Stimulated activated CD4-positive, alpha-beta T cell treated with anti-CD3 and anti-CD28 coated beads, Interleukin-12 subunit alpha, Interleukin-12 subunit beta, amount 100 ng/mL, for 48 hours (primary cell): Measurements from ENCODE around the gene ACTMAP.
A peak's percentile ranks its signal among the peaks of the same experiment; 100 is the strongest.
"Not testable (repeated sequence)": the region's sequence is repeated elsewhere in the genome, so short reads cannot be mapped to it uniquely, and the experiment has no call there.

Experiments
- DNase-seq, 3 donors: peaks; one replicate each; pipeline ENCODE4 v3.0.0-alpha.2; 2020; ENCODE audit warnings: low read depth in 2 of 3, low spot score in 1 of 3

The ACTMAP gene

DNA sequence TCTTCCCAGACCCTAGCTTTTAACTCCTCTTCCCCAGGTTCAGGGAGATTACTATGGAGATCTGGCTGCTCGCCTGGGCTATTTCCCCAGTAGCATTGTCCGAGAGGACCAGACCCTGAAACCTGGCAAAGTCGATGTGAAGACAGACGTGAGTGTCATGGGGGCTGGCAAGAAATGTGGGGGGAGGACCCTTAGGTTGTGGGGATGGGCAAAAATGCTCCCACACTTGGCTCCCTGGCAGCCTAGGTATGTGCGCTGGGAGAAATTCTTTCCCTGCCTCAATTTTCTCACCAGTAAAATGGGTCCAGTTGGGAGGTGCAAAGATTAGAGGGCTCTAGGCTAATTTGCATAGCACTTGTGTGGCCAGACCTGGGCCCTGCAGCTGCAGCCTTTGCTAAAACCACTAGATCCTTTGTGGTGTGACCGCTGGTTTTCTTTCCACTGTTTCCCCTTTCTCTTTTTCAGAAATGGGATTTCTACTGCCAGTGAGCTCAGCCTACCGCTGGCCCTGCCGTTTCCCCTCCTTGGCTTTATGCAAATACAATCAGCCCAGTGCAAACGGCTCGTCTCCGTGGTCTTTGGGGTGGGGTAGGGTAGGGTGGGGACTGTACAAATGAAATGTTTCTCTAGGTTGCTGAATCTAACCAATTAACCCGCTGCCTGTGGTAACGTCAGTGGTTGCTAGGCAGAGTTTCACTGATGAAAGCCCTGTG is 26.8 kb upstream of the ACTMAP start:
- DNase-seq: peak; percentile 79 to 92 (median 89)

DNA sequence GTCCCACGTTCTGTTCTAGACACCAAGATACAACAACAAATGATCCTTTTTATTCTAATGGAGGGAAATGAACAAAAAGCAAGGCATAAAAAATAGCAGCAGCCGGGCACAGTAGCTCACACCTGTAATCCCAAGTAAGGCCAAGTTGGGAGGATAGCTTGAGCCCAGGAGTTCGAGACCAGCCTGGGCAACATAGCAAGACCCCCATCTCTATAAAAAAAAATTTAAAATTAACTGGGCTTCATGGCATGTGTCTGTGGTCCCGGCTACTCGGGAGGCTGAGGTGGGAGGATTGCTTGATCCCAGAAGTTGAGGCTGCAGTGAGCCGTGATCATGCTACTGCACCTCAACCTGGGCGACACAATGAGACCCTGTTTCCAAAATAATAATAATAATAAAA is 26.1 kb upstream of the ACTMAP start:
- DNase-seq: no peak

DNA sequence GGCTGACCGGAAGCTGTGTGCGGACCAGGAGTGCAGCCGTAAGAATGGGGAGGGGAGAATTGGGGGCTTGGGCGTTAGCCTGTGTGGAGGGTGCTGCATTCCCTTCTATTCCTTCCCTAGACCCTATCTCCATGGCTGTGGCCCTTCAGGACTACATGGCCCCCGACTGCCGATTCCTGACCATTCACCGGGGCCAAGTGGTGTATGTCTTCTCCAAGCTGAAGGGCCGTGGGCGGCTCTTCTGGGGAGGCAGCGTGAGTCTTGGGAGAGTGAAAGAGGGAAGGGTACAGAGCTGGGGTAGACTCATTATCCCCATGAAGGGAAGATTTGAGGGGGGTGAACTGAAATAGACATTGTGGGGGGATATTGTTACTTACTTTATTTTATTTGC is 25.4 kb upstream of the ACTMAP start:
- DNase-seq: no peak

DNA sequence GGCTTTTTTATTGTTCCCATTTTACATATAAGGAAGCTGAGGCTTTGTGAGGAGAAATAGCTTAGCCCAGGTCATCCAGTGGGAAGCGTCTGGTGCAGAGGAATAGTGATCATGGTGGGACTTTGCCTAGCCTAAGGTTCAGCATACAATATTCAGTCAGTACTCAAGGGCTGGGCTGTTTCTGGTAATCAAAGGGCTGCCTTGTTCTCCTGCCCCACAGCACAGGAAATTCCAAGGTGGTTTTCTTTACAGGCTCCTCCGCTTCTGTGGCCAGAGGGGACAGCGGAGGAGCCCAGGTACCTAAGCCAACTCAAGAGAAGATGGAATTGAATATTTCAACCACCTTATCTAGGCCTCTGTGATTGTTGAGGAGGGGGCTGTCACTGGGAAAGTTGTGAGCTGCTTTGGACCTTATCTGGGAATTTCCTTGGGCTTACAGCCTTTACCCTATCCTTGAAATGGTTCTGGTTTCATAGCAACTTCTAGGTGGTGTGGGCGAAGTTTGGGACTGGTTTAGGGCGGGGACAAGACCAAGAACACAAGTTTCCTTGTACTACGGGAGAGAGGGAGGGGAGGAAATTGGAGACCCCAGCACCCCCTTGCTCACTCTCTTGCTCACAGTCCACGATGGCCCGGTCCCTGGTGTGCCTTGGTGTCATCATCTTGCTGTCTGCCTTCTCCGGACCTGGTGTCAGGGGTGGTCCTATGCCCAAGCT is 24.8 kb upstream of the ACTMAP start, which contains the start of gene MIA:
TSS of gene MIA (plus strand) at position 606 of the 716 bp plus-strand sequence. CDS start at position 628, 22 bp downstream.
- no peak for DNase-seq

DNA sequence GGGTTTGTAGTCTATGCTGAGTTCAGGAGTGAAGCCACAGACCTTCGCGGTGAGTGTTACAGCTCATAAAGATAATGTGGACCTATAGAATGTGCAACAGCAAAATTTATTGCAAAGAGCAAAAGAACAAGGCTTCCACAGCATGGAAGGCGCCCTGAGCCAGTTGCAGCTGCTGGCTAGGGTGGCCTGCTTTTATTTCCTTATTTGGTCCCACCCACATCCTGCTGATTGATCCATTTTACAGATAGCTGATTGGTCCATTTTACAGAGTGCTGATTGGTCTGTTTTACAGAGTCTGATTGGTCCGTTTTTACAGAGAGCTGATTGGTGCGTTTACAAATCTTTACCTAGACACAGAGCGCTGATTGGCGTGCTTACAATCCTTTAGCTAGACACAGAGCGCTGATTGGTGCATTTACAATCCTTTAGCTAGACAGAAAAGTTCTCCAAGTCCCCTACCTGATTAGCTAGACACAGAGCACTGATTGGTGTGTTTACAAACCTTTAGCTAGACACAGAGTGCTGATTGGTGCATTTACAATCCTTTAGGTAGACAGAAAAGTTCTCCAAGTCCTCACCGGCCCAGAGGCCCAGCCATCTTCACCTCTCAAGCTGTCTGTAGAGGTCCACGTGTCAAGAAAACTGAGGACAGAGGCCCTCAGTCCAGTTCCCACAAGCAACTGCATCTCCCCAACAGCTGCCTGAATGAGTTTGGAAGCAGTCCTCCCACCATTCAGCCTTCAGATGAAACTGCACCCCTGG is 21.0 kb upstream of the ACTMAP start:
- DNase-seq: not testable (repeated sequence)

DNA sequence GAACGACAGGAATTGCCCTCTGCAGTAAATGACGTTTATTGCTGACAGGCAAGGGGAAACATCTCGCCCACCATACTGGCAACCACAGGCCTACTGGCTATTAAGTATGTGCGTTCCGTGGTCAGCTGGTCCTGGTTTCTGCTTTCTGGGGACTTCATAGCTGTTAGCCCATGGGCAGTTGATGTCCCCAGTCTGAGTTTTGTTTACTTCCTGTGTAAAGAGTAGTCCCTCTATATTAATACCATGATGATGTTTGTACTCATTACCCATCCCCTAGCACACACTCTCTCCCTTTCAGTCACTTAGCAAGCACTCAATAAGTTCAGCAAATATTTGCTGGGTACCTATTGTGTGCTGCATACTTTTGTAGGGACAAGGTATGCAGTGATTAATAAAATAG is 18.6 kb upstream of the ACTMAP start:
- DNase-seq: no peak

DNA sequence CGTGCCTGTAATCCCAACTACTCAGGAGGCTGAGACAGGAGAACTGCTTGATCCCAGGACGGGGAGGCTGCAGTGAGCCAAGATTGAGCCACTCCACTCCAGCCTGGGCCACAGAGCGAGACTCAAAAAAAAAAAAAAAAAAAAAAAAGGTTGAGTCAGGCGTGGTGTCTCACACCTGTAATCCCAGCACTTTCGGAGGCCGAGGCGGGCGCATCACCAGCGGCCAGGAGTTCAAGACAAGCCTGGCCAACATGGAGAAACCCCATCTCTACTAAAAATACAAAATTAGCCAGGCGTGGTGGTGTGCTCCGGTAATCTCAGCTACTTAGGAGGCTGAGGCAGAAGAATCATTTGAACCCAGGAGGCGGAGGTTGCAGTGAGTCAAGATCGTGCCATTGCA is 16.1 kb upstream of the ACTMAP start:
- DNase-seq: not testable (repeated sequence)

DNA sequence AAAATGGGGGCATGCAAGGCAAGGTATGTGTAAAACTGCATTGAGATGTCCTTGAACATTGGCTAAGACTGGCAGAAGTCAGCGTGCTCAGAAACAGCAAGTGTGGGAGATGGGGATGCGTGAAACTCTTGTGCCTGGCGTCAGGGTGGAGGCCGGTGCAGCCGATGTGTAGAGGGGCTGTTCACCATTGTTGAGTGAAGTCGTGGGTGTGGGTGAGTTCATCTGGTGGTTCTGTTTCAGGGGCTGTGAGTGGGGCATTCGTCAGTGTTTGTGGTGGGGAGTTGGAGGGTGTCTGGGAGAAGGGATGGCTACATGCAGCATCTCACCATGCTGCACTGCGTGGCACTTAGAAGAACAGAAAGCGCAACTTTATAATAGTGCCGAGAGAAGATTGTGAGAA is 13.7 kb upstream of the ACTMAP start:
- no peak for DNase-seq

DNA sequence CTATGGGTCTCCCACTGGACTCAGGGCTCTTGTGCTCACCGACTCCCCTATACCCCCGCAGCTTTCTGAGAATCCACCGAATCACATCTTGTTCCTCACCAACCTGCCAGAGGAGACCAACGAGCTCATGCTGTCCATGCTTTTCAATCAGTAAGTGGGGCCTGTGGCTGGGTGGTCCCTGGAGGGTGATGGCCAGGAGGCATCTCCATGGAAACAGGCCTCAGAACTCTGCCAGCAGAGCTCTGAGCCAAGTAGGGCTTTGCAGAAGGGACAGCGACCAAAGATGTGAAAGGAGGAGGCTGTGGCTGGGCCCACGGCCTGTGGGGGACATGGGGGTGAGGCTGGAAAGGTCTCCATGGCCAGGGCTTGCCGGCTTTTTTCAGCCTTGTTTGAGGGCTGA is 13.2 kb upstream of the ACTMAP start:
- no peak for DNase-seq

DNA sequence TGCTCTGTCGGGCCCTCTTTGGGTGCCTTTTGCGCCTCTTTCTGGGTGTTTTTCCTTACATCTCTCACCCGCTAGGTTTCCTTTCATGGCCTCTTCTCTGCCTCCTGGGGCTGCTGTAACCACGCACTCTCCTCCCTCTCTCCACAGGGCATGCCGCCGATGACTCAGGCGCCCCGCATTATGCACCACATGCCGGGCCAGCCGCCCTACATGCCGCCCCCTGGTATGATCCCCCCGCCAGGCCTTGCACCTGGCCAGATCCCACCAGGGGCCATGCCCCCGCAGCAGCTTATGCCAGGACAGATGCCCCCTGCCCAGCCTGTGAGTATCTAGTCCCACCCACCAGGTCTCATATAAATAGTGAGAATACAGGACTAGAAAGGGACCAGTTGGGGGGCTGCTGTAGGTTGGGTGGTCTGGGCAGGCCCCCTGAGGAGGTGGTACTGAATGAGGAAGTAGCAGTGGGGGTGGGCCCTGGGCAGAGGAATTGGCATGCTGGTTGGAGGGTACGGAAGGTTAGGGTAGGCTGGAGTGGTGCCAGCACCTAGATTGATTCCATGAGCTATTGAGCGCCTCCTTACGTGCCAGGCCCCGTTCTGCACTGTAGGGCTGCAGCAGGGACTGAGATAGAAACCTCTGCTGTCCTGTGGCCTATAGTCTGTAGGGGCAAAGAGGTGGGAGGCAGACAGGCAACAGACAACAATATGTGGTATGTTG is 12.6 kb upstream of the ACTMAP start:
- DNase-seq: no peak

DNA sequence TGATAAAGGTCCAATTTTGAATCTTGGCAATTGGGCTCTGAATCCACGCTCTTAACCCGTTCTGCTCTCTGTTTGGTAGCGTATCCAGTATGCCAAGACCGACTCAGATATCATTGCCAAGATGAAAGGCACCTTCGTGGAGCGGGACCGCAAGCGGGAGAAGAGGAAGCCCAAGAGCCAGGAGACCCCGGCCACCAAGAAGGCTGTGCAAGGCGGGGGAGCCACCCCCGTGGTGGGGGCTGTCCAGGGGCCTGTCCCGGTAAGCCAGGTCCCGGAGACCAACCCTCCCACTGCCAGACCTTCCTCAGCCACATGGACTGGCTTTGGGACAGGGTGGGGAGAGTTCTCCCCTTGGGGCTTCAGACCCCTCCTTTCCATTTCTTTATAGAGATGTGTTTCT is 9.1 kb upstream of the ACTMAP start:
- DNase-seq: no peak

DNA sequence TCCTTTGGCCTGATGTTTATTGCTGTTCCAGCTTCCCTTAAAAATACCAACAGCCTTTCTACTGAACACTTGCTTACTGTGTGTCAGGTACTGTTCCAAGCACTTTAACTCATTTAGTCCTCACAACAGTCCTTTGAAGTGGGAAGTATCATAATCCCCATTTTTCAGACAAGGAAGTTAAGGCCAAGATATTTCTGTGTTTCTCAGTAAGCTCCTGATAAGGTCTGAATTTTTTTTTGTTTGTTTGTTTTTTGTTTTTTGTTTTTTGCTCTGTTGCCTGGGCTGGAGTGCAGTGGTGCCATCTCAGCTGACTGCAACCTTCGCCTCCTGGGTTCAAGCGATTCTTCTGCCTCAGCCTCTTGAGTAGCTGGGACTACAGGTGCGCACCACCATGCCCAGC is 8.2 kb upstream of the ACTMAP start:
- DNase-seq: no peak

DNA sequence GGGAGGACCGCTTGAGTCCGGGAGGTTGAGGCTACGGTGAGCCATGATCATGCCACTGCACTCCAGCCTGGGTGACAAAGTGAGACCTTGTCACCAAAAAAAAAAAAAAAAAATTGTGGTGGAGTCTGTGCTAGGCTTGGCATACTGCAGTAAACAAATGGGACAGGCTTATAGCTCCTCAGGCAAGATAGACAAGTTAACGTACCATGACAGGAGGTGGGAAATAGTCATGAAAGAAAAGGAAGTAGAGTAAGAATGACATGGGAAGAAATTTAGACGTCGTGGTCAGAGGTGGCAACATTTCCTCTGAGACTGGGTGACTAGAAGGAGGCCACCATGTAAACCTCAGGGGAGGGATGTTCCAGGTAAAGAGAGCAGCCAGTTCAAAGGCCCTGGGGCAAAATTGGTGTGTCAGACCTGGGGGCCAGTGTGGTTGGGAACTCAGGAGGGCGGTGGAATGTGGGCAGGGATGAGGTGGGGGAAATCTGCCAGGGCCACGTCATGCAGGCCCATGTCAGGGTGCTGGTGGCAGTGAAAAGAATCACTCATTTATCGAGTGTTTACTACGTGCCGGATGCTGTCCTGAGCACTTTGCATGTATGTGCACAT is 6.3 kb upstream of the ACTMAP start:
- peak in 2 of 3 donors; percentile 27 to 46 for DNase-seq

DNA sequence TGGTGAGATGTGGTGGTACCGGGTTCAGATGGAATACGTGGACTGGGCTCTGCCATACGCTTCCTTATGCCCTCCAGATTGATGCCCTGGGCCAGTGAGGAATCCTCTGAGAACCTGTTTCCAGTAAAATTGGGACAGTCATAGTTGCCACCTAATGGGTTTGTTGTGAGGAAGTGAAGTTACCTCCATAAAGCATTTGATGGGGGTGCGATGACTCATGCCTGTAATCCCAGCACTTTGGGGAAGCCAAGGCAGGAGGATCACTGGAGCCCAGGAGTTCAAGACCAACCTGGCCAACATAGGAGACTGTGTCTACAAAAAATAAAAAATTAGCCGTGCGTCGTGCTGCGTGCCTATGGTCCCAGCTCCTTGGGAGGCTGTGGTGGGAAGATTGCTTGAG is 5.5 kb upstream of the ACTMAP start:
- no peak for DNase-seq

DNA sequence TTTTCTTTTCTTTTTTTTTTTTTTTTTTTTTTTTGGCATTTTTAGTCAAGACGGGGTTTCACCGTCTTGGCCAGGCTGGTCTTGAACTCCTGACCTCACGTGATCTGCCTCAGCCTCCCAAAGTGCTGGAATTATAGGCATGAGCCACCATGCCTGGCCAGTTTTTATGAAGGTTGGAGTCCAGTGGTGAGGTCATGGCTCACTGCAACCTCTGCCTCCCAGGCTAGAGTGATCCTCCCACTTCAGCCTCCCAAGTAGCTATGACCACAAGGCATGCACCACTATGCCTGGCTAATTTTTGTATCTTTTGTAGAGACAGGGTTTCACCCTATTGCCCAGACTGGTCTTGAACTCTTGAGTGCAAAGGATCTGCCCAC is 5.0 kb upstream of the ACTMAP start:
- DNase-seq: no peak

DNA sequence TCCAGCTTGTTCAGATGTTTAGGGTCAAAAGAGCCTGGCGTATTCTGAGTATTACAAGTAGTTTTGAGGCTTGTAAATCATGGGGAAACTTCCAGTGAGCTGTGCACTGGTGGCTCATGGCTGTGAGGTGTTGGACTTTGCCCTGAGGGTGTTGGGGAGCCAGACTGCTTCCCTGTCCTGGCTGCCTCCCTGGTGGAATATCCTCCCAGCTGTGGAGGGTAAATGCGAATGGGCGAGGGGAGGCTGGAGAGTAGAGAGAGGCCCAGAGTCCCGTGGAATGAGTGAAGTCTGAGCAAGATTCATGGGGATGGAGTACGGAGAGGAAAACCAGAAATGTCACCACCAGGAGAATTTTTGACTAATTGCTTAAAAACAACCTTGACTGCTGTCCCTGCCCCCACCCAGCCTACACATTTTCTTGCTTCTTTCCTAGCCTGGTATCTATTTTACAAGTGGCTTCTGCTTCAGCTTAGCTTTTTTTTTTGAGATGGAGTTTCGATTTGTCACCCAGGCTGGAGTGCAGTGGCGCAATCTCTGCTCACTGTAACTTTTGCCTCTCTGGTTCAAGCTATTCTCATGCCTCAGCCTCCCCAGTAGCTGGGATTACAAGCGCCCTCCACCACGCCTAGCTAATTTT is 4.5 kb upstream of the ACTMAP start:
- peak; percentile 56 to 71 (median 68) for DNase-seq

DNA sequence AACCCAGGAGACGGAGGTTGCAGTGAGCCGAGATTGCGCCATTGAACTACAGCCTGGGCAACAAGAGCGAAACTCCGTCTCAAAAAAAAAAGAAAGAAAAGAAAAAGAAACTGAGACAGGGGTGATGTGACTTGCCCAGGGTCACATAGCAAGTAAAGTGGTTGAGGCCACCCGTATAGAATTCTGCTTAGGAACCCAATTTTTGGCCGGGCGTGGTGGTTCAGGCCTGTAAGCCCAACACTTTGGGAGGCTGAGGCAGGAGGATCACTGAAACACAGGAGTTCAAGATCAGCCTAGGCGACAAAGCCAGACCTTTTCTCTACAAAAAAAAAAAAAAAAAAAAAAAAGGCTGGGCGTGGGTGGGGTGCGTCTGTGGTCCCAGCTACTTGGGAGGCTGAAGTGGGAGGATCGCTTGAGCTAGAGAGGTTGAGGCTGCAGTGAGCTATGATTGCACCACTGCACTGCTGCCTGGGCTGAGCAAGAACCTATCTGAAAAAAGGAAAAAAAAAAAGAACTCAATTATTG is 2.0 kb upstream of the ACTMAP start:
- no peak for DNase-seq

DNA sequence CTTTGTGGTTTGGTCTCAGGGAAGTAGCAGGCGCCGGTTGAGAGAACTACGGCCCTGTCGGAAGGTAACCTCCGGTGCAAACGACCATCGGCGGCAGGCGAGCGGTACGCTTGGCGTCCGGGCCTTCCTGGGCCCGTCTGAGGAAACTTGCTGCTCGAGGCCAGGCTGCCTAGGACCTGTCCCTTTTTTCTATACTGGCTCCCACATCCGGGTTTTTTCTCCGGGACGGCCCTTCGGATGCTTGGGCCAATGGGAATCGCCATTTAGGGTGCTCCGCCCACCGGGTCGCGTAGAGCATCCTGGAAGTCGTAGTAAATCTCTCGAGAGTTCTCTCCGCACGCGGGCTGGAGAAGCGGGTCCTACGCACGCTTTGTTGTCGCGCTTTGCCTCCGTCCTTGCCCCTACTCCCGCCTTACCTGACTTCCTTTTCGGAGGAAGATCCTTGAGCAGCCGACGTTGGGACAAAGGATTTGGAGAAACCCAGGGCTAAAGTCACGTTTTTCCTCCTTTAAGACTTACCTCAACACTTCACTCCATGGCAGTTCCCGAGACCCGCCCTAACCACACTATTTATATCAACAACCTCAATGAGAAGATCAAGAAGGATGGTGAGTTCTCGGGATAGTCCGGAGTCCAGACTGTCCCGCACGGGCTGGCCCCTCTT is 729 bp upstream of the ACTMAP start, which contains the start of gene SNRPA:
TSS of gene SNRPA (plus strand) at position 330 of the 664 bp plus-strand sequence. CDS start at position 536, 206 bp downstream.
- peak; percentile 95 to 96 (median 96) for DNase-seq

DNA sequence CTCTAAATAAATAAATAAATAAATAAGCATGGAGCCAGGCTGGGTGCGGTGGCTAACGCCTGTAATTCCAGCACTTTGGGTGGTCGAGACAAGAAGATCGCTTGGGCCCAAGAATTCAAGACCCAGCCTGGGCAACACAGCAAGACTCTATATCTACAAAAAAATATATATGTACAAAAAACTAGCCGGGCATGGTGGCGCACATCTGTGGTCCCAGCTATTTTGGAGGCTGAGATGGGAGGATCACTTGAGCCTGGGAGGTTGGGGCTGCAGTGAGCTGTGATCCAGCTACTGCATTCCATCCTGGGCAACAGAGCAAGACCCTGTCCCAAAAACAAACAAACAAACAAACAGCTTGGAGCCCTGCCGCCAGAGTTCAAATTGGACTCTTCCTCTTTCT is 2.7 kb downstream of the ACTMAP start:
- no peak for DNase-seq

DNA sequence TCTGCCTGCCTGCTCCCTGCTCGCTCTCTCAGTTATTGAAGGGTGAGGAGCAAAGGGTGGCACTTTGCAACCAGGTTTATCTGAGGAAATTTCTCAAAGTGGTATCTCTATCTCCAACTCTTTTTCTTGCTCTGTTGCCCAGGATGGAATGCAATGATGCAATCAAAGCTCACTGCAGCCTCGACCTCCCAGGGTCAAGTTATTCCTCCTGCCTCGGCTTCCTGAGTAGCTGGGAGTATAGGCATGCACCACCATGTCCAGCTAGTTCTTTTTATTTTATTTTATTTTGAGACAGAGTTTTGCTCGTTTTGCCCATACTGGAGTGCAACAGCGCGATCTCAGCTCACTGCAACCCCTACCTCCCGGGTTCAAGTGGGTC is 4.9 kb downstream of the ACTMAP start:
- no peak for DNase-seq
